ENCODE data around the gene GABRB1.
A peak's percentile ranks its signal among the peaks of the same experiment; 100 is the strongest.

Gene GABRB1

GRCh38 chr4:47002580-47002979 is 28.8 kb upstream of the GABRB1 start:
- TF ChIP-seq ZFP3 (CRISPR knock-in tag; IDR thresholded peaks at IDR 0.05) (no peak), PATZ1 (CRISPR knock-in tag; IDR thresholded peaks at IDR 0.05; ENCODE audit: borderline replicate concordance) (no peak)
- 0 out of 3 replicates have a peak, but pooled peaks have one; percentile 45 for ATAC-seq

- no peak for ATAC-seq
- TF ChIP-seq ZNF70 (CRISPR knock-in tag; IDR thresholded peaks at IDR 0.05) (no peak), CSRNP3 (CRISPR knock-in tag; IDR thresholded peaks at IDR 0.05) (no peak), ISL1 (CRISPR knock-in tag; IDR thresholded peaks at IDR 0.05) (no peak), CREB5 (CRISPR knock-in tag; IDR thresholded peaks at IDR 0.05; ENCODE audit: low read depth) (no peak), SNAI2 (CRISPR knock-in tag; IDR thresholded peaks at IDR 0.05) (no peak), OSR1 (CRISPR knock-in tag; IDR thresholded peaks at IDR 0.05) (no peak), BACH2 (CRISPR knock-in tag; IDR thresholded peaks at IDR 0.05; ENCODE audit: borderline replicate concordance) (no peak), GLIS3 (CRISPR knock-in tag; IDR thresholded peaks at IDR 0.05) (no peak), TSHZ2 (CRISPR knock-in tag; IDR thresholded peaks at IDR 0.05) (no peak), RARB (CRISPR knock-in tag; IDR thresholded peaks at IDR 0.05) (no peak), PPARA (CRISPR knock-in tag; IDR thresholded peaks at IDR 0.05; ENCODE audit: borderline replicate concordance) (no peak), ZNF565 (CRISPR knock-in tag; conservative IDR thresholded peaks at IDR 0.05; ENCODE audit: low read depth) (no peak), PATZ1 (CRISPR knock-in tag; IDR thresholded peaks at IDR 0.05; ENCODE audit: borderline replicate concordance) (no peak), ZFP30 (CRISPR knock-in tag; IDR thresholded peaks at IDR 0.05) (no peak), ARNTL (CRISPR knock-in tag; IDR thresholded peaks at IDR 0.05; ENCODE audit: borderline replicate concordance, low read depth) (no peak), ZNF8 (CRISPR knock-in tag; IDR thresholded peaks at IDR 0.05) (no peak)
Measured at GRCh38 chr4:47010347-47010911, 20.9 kb upstream of the GABRB1 start.

- ATAC-seq, result no peak
- TF ChIP-seq ZNF565 (CRISPR knock-in tag; conservative IDR thresholded peaks at IDR 0.05; ENCODE audit: low read depth), result no peak
- no peak for TF ChIP-seq CSRNP3 (CRISPR knock-in tag; IDR thresholded peaks at IDR 0.05)
- TF ChIP-seq ZFP30 (CRISPR knock-in tag; IDR thresholded peaks at IDR 0.05), result no peak
- TF ChIP-seq ISL1 (CRISPR knock-in tag; IDR thresholded peaks at IDR 0.05), result no peak
- TF ChIP-seq PPARA (CRISPR knock-in tag; IDR thresholded peaks at IDR 0.05; ENCODE audit: borderline replicate concordance), result no peak
- TF ChIP-seq ESRRG (CRISPR knock-in tag; IDR thresholded peaks at IDR 0.05), result no peak
- TF ChIP-seq ZNF8 (CRISPR knock-in tag; IDR thresholded peaks at IDR 0.05), result no peak
- no peak for TF ChIP-seq TOX (CRISPR knock-in tag; IDR thresholded peaks at IDR 0.05; ENCODE audit: borderline replicate concordance)
- TF ChIP-seq BACH2 (CRISPR knock-in tag; IDR thresholded peaks at IDR 0.05; ENCODE audit: borderline replicate concordance), result no peak
- no peak for TF ChIP-seq TCF4 (CRISPR knock-in tag; IDR thresholded peaks at IDR 0.05; ENCODE audit: borderline replicate concordance)
- TF ChIP-seq TSHZ2 (CRISPR knock-in tag; IDR thresholded peaks at IDR 0.05), result no peak
- TF ChIP-seq OSR1 (CRISPR knock-in tag; IDR thresholded peaks at IDR 0.05), result no peak
- no peak for TF ChIP-seq PATZ1 (CRISPR knock-in tag; IDR thresholded peaks at IDR 0.05; ENCODE audit: borderline replicate concordance)
Measured at GRCh38 chr4:47010912-47011446, 20.4 kb upstream of the GABRB1 start.

Data from SK-N-SH treated with all-trans-retinoic acid at 6 μM for 48 hours (cell line).